Measurements from ENCODE around the gene SPN.

DNA sequence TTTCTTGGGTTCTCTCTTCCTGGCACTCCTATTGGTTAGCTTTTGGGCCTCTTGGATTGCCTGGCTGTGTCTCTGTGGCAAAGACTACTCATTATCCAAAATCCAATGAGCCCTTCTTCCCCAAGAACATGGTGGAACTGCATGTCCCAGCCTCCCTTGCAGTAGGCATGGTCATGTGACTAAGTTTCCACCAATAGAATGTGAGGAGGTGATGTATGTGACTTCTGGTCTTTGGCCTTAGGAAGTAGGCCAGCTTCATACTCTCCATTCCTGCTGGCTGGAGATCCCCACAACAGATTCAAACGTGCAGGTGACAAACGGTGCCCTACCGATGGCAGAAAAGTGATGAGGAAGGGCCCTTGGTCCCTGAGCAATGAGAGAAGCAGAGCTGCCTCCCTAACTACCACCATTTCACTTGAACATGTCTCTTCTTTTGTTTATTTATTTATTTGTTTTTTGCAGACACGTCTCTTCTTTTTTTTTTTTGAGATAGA is 17.3 kb upstream of the SPN start:
- TF ChIP-seq, protein P1, sequence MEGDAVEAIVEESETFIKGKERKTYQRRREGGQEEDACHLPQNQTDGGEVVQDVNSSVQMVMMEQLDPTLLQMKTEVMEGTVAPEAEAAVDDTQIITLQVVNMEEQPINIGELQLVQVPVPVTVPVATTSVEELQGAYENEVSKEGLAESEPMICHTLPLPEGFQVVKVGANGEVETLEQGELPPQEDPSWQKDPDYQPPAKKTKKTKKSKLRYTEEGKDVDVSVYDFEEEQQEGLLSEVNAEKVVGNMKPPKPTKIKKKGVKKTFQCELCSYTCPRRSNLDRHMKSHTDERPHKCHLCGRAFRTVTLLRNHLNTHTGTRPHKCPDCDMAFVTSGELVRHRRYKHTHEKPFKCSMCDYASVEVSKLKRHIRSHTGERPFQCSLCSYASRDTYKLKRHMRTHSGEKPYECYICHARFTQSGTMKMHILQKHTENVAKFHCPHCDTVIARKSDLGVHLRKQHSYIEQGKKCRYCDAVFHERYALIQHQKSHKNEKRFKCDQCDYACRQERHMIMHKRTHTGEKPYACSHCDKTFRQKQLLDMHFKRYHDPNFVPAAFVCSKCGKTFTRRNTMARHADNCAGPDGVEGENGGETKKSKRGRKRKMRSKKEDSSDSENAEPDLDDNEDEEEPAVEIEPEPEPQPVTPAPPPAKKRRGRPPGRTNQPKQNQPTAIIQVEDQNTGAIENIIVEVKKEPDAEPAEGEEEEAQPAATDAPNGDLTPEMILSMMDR (IDR thresholded peaks at IDR 0.05), result no peak
- TF ChIP-seq POLR2AphosphoS5 (IDR thresholded peaks at IDR 0.05), result no peak
- TF ChIP-seq EP300 (IDR thresholded peaks at IDR 0.05), result no peak

All from suprapubic skin (tissue), 4 donors.